ENCODE measurements around the gene PDIA6. TPM values are rescaled to one million over a fixed set of nuclear protein-coding genes. Genes with fewer than 3 reads are reported as not detected.
A peak's percentile ranks its signal among the peaks of the same experiment; 100 is the strongest.

Gene PDIA6
- total RNA-seq, 1 donor from 2014 or later, result 125 TPM

- no peak for DNase-seq
Observed at GRCh38 chr2:10762651-10763460, 49.7 kb downstream of the PDIA6 start.

GRCh38 chr2:10761591-10761990 lies 51.0 kb downstream of the PDIA6 start:
- no peak for DNase-seq

- DNase-seq, result no peak
Observed at GRCh38 chr2:10760794-10761504, 51.6 kb downstream of the PDIA6 start.

GRCh38 chr2:10759151-10759714 lies 53.4 kb downstream of the PDIA6 start:
- no peak for DNase-seq

GRCh38 chr2:10757814-10758286 lies 54.7 kb downstream of the PDIA6 start:
- no peak for DNase-seq

- no peak for DNase-seq
Observed at GRCh38 chr2:10755621-10756020, 57.0 kb downstream of the PDIA6 start.

- no peak for DNase-seq
Observed at GRCh38 chr2:10753876-10754275, 58.7 kb downstream of the PDIA6 start.

- peak; percentile 3 for DNase-seq
Observed at GRCh38 chr2:10753156-10753555, 59.4 kb downstream of the PDIA6 start.

- DNase-seq, result no peak
Observed at GRCh38 chr2:10752236-10752635, 60.3 kb downstream of the PDIA6 start.

- no peak for DNase-seq
Observed at GRCh38 chr2:10750610-10751009, 62.0 kb downstream of the PDIA6 start.

GRCh38 chr2:10742666-10743065 lies 69.9 kb downstream of the PDIA6 start:
- no peak for DNase-seq

GRCh38 chr2:10741139-10741538 lies 71.4 kb downstream of the PDIA6 start:
- DNase-seq, result no peak

GRCh38 chr2:10740226-10740625 lies 72.4 kb downstream of the PDIA6 start:
- no peak for DNase-seq

- DNase-seq, result no peak
Observed at GRCh38 chr2:10738192-10738591, 74.4 kb downstream of the PDIA6 start.

GRCh38 chr2:10733980-10734379 lies 78.6 kb downstream of the PDIA6 start:
- no peak for DNase-seq

- DNase-seq, result no peak
Observed at GRCh38 chr2:10733566-10733925, 79.0 kb downstream of the PDIA6 start.

Small RNA genes within 50 kb of the gene (small RNA-seq; reads per million reads assigned to genes)
- gene RNU7-138P (ENCODE audit: low replicate concordance), result not detected
- not detected for gene RNU7-176P (ENCODE audit: low replicate concordance)

Other genes starting within 250 kb of the PDIA6 start
- 28.7 TPM for gene NOL10, start 122.8 kb downstream of the PDIA6 start, total RNA-seq
- gene ATP6V1C2, start 91.2 kb downstream of the PDIA6 start, total RNA-seq, result 56.8 TPM
- gene KCNF1, start 99.1 kb upstream of the PDIA6 start, total RNA-seq, result 0.10 TPM